Measurements from ENCODE around the gene EXOC6B.

The EXOC6B gene

DNA sequence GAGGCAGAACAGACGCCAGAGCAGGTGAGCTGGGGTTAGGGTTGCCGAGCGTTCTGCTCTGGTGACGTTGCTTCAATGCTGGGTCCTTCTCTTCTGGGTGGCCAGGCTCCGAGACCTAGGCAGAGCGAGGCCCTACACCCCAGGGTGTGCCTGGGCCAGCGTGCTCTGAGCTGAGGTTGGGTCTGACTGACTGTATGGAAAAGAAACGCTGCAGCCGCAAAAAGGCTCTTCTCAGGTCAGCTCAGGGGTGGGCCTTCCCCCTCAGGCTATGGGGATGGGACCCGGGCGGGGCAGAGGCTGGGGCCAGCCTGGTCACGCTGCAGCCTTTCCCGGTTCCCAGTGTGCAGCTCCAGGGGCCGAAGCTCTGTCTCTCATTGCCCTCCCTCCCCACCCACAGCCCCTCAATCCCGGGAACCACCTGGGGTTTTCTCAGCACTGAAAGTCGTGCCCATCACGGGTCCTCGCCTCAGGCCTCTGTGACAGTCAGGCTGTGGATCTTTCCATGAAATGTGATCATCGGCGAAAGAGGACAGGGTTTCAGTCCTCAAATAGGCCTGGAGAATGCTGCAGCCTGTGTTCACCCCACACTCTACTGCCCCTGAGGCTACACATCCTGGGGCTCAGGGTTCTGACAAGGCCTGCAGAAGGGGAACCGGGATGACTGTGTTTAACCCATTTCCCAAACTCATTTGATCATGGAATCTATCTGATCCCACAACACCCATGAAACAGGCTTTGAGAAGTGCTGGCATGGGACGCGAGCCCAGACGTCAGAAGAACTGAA is 697.6 kb downstream of the EXOC6B start:
- no peak for DNase-seq (ENCODE audit: low read depth in 4 of 4, low spot score in 1 of 4)

DNA sequence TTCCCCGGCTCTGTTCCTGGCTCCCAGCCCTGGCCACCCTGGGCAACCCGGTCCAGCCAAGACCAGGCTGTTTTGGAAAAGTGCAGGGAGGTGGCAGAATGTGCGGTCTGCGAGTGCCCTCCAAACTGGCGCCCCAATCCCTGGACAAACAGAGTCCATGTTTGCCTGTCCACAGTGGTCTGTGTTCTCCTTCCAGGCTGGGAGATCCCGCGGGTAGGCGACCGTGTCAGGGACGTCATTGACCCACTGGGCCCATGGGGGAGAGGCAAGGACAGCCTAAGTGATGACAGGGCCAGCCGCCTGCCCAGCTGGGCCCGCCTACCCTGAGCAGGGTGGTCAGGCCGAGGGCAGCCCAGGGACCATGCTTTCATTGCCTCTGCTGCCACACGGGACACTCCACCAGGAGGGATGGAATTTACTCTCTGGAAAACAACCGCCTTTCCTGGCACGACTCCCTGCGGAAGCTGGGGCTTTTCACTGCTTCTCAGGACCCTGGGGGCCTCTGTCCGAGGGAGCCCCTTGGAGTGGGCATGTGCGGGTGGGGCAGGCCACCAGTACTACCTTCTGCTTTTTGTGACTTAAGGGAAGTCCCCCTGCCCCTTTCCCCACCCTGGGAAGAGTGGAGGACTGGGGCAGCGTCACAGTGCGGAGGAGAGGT is 698.3 kb downstream of the EXOC6B start:
- DNase-seq (ENCODE audit: low read depth in 4 of 4, low spot score in 1 of 4) = no peak

DNA sequence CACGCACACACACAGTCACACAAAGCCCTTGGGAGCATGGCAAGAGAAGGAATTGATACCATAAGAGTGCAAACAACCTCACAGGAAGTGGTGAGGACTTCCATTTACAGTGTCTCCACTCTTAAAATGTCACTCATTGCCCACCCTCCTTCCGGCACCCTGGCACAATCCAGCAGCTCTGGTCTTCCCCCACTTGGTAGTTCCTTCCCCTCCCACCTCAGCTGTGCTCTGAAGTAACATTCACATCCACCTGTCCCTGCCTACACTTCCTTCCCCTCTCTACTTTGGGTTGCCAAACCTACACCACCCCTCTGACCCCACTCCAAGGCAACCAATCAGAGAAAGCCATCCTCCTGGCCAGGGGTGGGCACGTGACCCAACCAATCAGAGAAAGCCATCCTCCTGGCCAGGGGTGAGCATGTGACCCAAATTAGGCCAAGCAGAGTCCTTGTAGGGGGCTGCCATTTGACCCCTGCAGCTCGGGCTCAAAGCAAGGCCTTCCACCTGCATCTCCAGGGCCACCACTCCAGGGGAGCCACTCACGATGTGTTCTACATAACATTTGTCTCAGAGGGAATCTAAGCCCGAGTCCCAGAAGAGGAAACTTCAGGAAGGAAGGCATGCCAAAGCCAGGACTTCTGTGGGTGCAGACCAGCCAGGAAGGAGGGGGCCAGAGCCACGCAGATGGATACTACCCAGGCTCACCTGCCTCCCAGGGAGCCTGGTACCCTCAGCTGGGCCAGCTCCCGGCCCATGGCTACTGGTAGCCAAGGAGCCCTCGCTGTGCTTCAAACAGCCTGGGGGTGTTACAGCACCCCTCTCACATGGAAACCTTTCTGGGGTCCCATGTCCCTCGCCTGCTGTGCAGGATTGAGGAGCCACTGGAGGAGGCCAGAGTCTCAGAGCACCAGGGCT is 699.4 kb downstream of the EXOC6B start:
- DNase-seq (ENCODE audit: low read depth in 4 of 4, low spot score in 1 of 4) = no peak
